HepG2 (cell line): Measurements from ENCODE around the gene ZFP1. TPM values are rescaled to one million over a fixed set of nuclear protein-coding genes. Genes with fewer than 3 reads are reported as not detected.

Source experiments
- DR1 ChIP-seq: sonication (generic); formaldehyde crosslinking; IDR thresholded peaks from 2 replicates; pipeline ENCODE4 v1.8.0; 2021; ENCODE audit warnings: mild to moderate bottlenecking, missing genetic modification reagents, inconsistent platforms
- RNF2 ChIP-seq: fragments of 450-650 bp; conservative IDR thresholded peaks from 2 replicates; pipeline ENCODE4 v1.6.1; 2016; ENCODE audit warnings: low read depth
- SMAD1 ChIP-seq: sonication (generic); formaldehyde crosslinking; IDR thresholded peaks from 2 replicates; pipeline ENCODE4 v1.4.0; 2020; ENCODE audit warnings: missing genetic modification reagents, low read depth, mild to moderate bottlenecking, borderline replicate concordance
- ZFP41 ChIP-seq: sonication (generic); formaldehyde crosslinking; IDR thresholded peaks from 2 replicates; pipeline ENCODE4 v1.4.0; 2020; ENCODE audit warnings: mild to moderate bottlenecking, missing genetic modification reagents, borderline replicate concordance
- ZNF136 ChIP-seq: sonication (generic); formaldehyde crosslinking; IDR thresholded peaks from 2 replicates; pipeline ENCODE4 v1.8.1; 2022; ENCODE audit warnings: low read depth, mild to moderate bottlenecking, moderate library complexity, missing genetic modification reagents
- ZNF326 ChIP-seq: sonication (generic); formaldehyde crosslinking; IDR thresholded peaks from 2 replicates; pipeline ENCODE4 v1.4.0; 2020; ENCODE audit warnings: missing genetic modification reagents, borderline replicate concordance
- ZNF572 ChIP-seq: sonication (generic); formaldehyde crosslinking; IDR thresholded peaks from 2 replicates; pipeline ENCODE4 v1.5.1; 2020; ENCODE audit warnings: mild to moderate bottlenecking, missing genetic modification reagents
- polyA plus RNA-seq, 8 experiments: library from polyadenylated mRNA; depleted of rRNA in 3 of 8; stranded (reverse) in 7 of 8; unstranded in 1 of 8; fragments of >200 nt; fragmentation: Illumina TruSeq in 4 of 8; extraction: Trizol in 4 of 8; gene quantifications; 2 replicates each; pipeline versions ENCODE4 v1.2.1 to v1.2.3, GENCODE V29; 2011 to 2016; ENCODE audit warnings: low read depth in 4 of 8, missing spikeins in 1 of 8, mixed read lengths in 1 of 8; ENCODE audit not compliant: insufficient read depth in 1 of 8
- total RNA-seq, 5 experiments: library from RNA; depleted of rRNA; stranded (reverse); fragments of >200 nt; fragmentation: Illumina TruSeq; extraction: Trizol; gene quantifications; 2 replicates each; pipeline ENCODE4 v1.2.3, GENCODE V29; 2016; ENCODE audit warnings: low read depth in 1 of 5
- TF ChIP-seq, protein P1 (sequence below): sonication (generic); formaldehyde crosslinking; IDR thresholded peaks from 2 replicates; pipeline ENCODE4 v1.4.0; 2020; ENCODE audit warnings: missing genetic modification reagents, mild to moderate bottlenecking, borderline replicate concordance
- TF ChIP-seq, protein P2 (sequence below): sonication (generic); formaldehyde crosslinking; IDR thresholded peaks from 2 replicates; pipeline ENCODE4 v1.5.0; 2020; ENCODE audit warnings: missing genetic modification reagents
- TF ChIP-seq, protein P3 (sequence below): sonication (generic); formaldehyde crosslinking; IDR thresholded peaks from 2 replicates; pipeline ENCODE4 v1.4.0; 2020; ENCODE audit warnings: mild to moderate bottlenecking, missing genetic modification reagents, borderline replicate concordance

Gene ZFP1
- total and polyA plus RNA-seq, 2 of the 13 experiments (the other 11 are each of a cell fraction or from before 2014, with no cell fraction given), result 8.3 to 14.0 TPM

DNA sequence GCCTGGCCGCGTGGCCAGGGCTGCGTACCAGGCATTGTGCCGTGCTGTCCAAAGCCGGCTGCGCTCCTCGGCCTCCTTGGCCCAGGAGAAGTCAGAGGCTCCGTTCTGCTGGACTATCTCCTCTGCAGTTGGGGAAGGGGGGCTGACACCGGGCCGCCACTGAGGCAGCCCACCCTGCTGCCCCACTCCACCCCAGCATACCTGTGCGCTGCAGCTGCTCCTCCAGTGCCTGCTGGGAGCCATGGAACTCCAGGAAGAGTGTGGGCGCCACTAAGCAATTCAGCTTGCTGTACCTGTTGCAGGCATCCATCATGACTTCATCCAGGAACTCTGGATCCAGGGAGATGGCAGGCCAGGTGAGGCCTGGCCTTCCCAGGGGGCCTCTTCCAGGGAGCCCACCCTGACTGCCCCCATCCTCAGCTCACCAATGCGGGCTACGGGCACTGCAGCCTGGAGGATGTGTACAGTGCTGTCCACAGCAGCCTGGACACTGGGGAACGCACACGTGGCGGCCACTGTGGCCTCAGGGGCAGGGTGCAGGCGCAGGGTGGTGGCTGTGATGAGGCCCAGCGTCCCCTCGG is 34.7 kb upstream of the ZFP1 start (continued):
- TF ChIP-seq, protein P1, sequence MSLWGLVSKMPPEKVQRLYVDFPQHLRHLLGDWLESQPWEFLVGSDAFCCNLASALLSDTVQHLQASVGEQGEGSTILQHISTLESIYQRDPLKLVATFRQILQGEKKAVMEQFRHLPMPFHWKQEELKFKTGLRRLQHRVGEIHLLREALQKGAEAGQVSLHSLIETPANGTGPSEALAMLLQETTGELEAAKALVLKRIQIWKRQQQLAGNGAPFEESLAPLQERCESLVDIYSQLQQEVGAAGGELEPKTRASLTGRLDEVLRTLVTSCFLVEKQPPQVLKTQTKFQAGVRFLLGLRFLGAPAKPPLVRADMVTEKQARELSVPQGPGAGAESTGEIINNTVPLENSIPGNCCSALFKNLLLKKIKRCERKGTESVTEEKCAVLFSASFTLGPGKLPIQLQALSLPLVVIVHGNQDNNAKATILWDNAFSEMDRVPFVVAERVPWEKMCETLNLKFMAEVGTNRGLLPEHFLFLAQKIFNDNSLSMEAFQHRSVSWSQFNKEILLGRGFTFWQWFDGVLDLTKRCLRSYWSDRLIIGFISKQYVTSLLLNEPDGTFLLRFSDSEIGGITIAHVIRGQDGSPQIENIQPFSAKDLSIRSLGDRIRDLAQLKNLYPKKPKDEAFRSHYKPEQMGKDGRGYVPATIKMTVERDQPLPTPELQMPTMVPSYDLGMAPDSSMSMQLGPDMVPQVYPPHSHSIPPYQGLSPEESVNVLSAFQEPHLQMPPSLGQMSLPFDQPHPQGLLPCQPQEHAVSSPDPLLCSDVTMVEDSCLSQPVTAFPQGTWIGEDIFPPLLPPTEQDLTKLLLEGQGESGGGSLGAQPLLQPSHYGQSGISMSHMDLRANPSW, result no peak
- no peak for TF ChIP-seq DR1 (CRISPR knock-in tag)
- TF ChIP-seq, protein P2, sequence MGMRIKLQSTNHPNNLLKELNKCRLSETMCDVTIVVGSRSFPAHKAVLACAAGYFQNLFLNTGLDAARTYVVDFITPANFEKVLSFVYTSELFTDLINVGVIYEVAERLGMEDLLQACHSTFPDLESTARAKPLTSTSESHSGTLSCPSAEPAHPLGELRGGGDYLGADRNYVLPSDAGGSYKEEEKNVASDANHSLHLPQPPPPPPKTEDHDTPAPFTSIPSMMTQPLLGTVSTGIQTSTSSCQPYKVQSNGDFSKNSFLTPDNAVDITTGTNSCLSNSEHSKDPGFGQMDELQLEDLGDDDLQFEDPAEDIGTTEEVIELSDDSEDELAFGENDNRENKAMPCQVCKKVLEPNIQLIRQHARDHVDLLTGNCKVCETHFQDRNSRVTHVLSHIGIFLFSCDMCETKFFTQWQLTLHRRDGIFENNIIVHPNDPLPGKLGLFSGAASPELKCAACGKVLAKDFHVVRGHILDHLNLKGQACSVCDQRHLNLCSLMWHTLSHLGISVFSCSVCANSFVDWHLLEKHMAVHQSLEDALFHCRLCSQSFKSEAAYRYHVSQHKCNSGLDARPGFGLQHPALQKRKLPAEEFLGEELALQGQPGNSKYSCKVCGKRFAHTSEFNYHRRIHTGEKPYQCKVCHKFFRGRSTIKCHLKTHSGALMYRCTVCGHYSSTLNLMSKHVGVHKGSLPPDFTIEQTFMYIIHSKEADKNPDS (CRISPR knock-in tag), result 0 out of 2 replicates have a peak, but pooled peaks have one; percentile 38
- peak; percentile 25; the same call in 1 of the 2 replicates for TF ChIP-seq ZNF326 (CRISPR knock-in tag)
- TF ChIP-seq ZNF136 (CRISPR knock-in tag), result no peak
- 0 out of 2 replicates have a peak, but pooled peaks have one; percentile 65 for TF ChIP-seq ZFP41
- no peak for TF ChIP-seq SMAD1 (CRISPR knock-in tag)
- TF ChIP-seq RNF2, result no peak
- TF ChIP-seq ZNF572, result no peak
- TF ChIP-seq, protein P3, sequence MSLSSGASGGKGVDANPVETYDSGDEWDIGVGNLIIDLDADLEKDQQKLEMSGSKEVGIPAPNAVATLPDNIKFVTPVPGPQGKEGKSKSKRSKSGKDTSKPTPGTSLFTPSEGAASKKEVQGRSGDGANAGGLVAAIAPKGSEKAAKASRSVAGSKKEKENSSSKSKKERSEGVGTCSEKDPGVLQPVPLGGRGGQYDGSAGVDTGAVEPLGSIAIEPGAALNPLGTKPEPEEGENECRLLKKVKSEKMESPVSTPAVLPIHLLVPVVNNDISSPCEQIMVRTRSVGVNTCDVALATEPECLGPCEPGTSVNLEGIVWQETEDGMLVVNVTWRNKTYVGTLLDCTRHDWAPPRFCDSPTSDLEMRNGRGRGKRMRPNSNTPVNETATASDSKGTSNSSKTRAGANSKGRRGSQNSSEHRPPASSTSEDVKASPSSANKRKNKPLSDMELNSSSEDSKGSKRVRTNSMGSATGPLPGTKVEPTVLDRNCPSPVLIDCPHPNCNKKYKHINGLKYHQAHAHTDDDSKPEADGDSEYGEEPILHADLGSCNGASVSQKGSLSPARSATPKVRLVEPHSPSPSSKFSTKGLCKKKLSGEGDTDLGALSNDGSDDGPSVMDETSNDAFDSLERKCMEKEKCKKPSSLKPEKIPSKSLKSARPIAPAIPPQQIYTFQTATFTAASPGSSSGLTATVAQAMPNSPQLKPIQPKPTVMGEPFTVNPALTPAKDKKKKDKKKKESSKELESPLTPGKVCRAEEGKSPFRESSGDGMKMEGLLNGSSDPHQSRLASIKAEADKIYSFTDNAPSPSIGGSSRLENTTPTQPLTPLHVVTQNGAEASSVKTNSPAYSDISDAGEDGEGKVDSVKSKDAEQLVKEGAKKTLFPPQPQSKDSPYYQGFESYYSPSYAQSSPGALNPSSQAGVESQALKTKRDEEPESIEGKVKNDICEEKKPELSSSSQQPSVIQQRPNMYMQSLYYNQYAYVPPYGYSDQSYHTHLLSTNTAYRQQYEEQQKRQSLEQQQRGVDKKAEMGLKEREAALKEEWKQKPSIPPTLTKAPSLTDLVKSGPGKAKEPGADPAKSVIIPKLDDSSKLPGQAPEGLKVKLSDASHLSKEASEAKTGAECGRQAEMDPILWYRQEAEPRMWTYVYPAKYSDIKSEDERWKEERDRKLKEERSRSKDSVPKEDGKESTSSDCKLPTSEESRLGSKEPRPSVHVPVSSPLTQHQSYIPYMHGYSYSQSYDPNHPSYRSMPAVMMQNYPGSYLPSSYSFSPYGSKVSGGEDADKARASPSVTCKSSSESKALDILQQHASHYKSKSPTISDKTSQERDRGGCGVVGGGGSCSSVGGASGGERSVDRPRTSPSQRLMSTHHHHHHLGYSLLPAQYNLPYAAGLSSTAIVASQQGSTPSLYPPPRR, result no peak
